22Rv1 (cell line): ENCODE data around the gene SLC2A4.

Experiments used
- H3K27ac ChIP-seq: fragments of 450-650 bp; 2 replicates; pipeline ENCODE4 v1.5.1; 2017
- CTCF ChIP-seq: fragments of 450-650 bp; IDR thresholded peaks from 2 replicates; pipeline ENCODE4 v1.5.1; 2017; ENCODE audit warnings: mild to moderate bottlenecking
- ZFX ChIP-seq: fragments of 450-650 bp; IDR thresholded peaks from 2 replicates; pipeline ENCODE4 v1.6.1; 2017; ENCODE audit warnings: antibody characterized with exemption, borderline replicate concordance

SLC2A4 gene

GRCh38 chr17:7295230-7296180, 14.0 kb downstream of the SLC2A4 start:
- no peak for TF ChIP-seq ZFX
- peak; percentile 74 for TF ChIP-seq CTCF
- H3K27ac ChIP-seq: peak overlapping the region; percentile 100

GRCh38 chr17:7296189-7296861, 14.8 kb downstream of the SLC2A4 start:
- TF ChIP-seq ZFX: no peak
- peak; percentile 98 for TF ChIP-seq CTCF
- H3K27ac ChIP-seq: peak overlapping the region; percentile 100

GRCh38 chr17:7304179-7304578, 22.7 kb downstream of the SLC2A4 start:
- TF ChIP-seq ZFX (no peak), CTCF (no peak)
- no peak overlapping the region for H3K27ac ChIP-seq

- TF ChIP-seq ZFX (no peak), CTCF (no peak)
- peak within 1 kb of the TSS; percentile 99 for H3K27ac ChIP-seq
These were observed 25.6 kb downstream of the SLC2A4 start, which contains the start of gene EIF5A for GRCh38 chr17:7306911-7307685. EIF5A (plus strand) TSS chr17:7307628; CDS start chr17:7309636, 2,008 bp downstream.

- TF ChIP-seq ZFX (no peak), CTCF (no peak)
- H3K27ac ChIP-seq: peak overlapping the region; percentile 99
These were observed 26.4 kb downstream of the SLC2A4 start for GRCh38 chr17:7307686-7308624.
